A172 (cell line): Measurements from ENCODE around the gene FAM200A. TPM values are rescaled to one million over a fixed set of nuclear protein-coding genes. Genes with fewer than 3 reads are reported as not detected.
"Not testable (repeated sequence)": the region's sequence is repeated elsewhere in the genome, so short reads cannot be mapped to it uniquely, and the experiment has no call there.

ENCODE experiments used
- DNase-seq: peaks from one replicate; pipeline ENCODE4 v3.0.0-alpha.2; 2015; ENCODE audit warnings: low spot score
- total RNA-seq: library from RNA; depleted of rRNA; stranded (reverse); fragments of >200 nt; shearing (Covaris generic); gene quantifications from 2 replicates; pipeline ENCODE4 v1.2.3, GENCODE V29; 2014; rRNA removed

FAM200A gene
- total RNA-seq, 1 experiment from 2014 or later, result 11.4 TPM

DNA sequence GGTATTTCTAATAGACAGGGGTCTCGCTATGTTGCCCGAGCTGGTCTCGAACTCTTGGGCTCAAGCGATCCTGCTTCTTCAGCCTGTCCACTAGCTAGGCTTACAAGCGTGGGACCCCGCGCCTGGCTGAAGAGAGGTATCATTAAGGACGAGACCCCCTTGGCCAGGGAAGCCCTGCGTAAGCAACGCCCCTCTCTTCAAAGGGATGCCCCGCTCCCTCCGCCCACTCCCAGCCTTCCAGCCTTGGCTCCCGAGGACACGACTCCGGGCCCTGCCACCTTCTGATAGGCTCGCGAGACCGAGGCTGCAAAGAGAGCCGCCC is 47.7 kb downstream of the FAM200A start:
- DNase-seq, result no peak

DNA sequence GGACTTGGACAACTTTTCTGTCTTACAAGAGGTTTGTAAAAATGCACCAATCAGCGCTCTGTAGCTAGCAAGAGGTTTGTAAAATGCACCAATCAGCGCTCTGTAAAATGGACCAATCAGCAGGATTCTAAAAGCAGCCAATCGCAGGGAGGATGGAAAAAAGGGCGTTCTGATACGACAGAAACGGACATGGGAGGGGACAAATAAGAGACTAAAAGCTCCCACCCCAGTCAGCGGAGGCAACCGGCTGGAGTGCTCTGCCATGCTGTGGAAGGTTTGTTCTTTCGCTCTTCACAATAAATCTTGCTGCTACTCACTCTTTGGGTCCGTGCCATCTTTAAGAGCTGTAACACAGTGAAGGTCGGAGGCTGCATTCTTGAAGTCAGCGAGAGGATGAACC is 50.7 kb downstream of the FAM200A start:
- not testable (repeated sequence) for DNase-seq

DNA sequence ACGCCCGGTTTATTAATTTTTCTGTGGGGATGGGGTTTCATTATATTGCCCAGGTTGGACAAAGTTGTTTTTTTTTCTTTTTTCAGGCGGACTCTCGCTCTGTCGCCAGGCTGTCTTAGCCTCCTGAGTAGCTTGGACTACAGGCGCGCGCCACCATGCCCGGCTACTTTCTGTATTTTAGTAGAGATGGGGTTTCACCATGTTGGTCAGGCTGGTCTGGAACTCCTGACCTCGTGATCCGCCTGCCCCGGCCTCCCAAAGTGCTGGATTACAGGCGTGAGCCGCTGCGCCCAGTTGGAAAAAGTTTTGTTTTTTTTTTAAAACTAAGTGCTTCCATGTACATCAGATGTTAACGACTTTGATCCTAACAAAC is 51.3 kb downstream of the FAM200A start:
- DNase-seq, result no peak

DNA sequence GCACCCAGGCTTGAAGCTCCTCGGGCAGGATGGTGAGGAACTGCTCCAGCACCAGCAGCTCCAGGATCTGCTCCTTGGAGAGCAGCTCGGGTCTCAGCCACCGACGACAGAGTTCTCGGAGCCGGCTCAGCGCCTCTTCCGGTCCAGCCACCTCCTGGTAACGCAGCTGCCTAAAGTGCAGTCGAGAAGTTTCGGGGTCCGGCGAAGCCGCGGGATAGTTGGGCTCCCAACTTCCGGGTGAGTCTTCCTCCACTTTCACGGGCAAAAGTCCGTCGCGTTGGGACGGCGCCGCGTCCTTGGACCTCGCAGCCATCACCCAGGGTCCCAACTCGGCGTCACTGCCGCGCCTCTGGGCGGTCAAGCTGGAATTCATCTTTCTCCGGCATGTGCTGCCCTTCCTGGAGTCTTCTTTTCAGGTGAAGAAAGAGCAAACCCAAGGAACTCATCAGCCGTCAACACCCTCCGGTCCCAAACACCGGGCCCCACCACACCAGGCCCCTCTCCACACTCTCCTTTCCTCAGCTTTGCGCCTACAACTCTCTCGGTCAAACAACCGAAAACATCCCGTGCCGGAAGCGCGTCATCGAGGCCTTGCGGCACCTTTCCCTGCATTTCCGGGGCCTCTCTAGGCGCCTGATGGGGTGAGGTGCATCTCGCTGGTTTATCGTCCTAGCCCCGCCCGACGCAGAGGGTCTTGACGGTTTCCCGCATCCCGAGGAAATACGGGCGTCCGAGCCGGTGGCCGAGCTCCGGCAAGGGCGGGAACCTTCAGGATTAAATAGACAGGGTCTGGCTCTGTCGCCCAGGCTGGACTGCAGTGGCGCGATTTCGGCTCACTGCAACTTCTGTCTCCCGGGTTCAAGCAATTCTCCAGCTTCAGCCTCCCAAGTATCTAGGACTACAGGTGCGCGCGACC is 51.9 kb downstream of the FAM200A start, which contains the start of gene ZNF394:
Gene ZNF394, minus strand, starts transcription at position 561 of the 916 bp plus-strand sequence. Its CDS starts 188 bp downstream, at position 373.
- peak; percentile 92 for DNase-seq

- DNase-seq, result no peak
These were observed 52.6 kb downstream of the FAM200A start for GRCh38 chr7:99499371-99499720.

GRCh38 chr7:99498546-99498944 is 53.4 kb downstream of the FAM200A start:
- DNase-seq, result no peak

- DNase-seq, result no peak
These were observed 54.0 kb downstream of the FAM200A start for GRCh38 chr7:99497766-99498545.

Other genes starting within 250 kb of the FAM200A start
- gene ARPC1A, start 226.2 kb downstream of the FAM200A start, total RNA-seq, result 326 and 351 TPM in 2 replicates
- 549 and 731 TPM in 2 replicates for gene ARPC1B, start 177.4 kb downstream of the FAM200A start, total RNA-seq
- 236 and 279 TPM in 2 replicates for gene PDAP1, start 143.5 kb downstream of the FAM200A start, total RNA-seq
- 180 and 228 TPM in 2 replicates for gene BUD31, start 143.1 kb downstream of the FAM200A start, total RNA-seq
- 13.2 and 38.5 TPM in 2 replicates for gene PTCD1, start 113.3 kb downstream of the FAM200A start, total RNA-seq
- 32.0 and 39.0 TPM in 2 replicates for gene CPSF4, start 113.2 kb downstream of the FAM200A start, total RNA-seq
- gene ATP5MF, start 85.9 kb downstream of the FAM200A start, total RNA-seq, result 430 and 1,432 TPM in 2 replicates
- 9.6 and 19.0 TPM in 2 replicates for gene ZNF789, start 79.2 kb downstream of the FAM200A start, total RNA-seq
- 23.7 and 26.8 TPM in 2 replicates for gene ZNF394, start 51.8 kb downstream of the FAM200A start, total RNA-seq
- 16.2 and 17.9 TPM in 2 replicates for gene ZKSCAN5, start 47.5 kb downstream of the FAM200A start, total RNA-seq
- 90.2 and 92.1 TPM in 2 replicates for gene ZNF655, start 6.5 kb upstream of the FAM200A start, total RNA-seq
- gene TMEM225B, start 46.2 kb upstream of the FAM200A start, total RNA-seq, result not detected in 2 replicates
- 11.7 and 12.1 TPM in 2 replicates for gene ZSCAN25, start 64.8 kb upstream of the FAM200A start, total RNA-seq
- gene CYP3A5, start 127.9 kb upstream of the FAM200A start, total RNA-seq, result 1.9 and 3.8 TPM in 2 replicates
- not detected in 2 replicates for gene CYP3A7, start 183.1 kb upstream of the FAM200A start, total RNA-seq
- not detected in 2 replicates for gene CYP3A4, start 232.1 kb upstream of the FAM200A start, total RNA-seq